Loucy (cell line): ENCODE data around the gene MYMK.

Experiments used
- H2AFZ ChIP-seq: fragments of 200-600 bp; sonication (generic); 2 replicates; pipeline ENCODE4 v1.6.0; 2016; ENCODE audit warnings: antibody characterized with exemption, mild to moderate bottlenecking, low read length, moderate library complexity
- H3F3A ChIP-seq: fragments of 200-600 bp; 2 replicates; pipeline ENCODE4 v1.6.0; 2016; ENCODE audit warnings: antibody characterized with exemption, low read depth, mild to moderate bottlenecking
- H3K27me3 ChIP-seq: fragments of 200-600 bp; sonication (generic); 2 replicates; pipeline ENCODE4 v1.6.1; 2014; ENCODE audit warnings: low read length, mild to moderate bottlenecking; ENCODE audit not compliant: insufficient read depth, poor library complexity, severe bottlenecking
- H3K36me3 ChIP-seq: fragments of 200-600 bp; sonication (generic); 2 replicates; pipeline ENCODE4 v1.6.1; 2016; ENCODE audit warnings: low read length; ENCODE audit not compliant: insufficient read depth
- H3K4me1 ChIP-seq: fragments of 200-600 bp; sonication (generic); 2 replicates; pipeline ENCODE4 v1.5.1; 2014; ENCODE audit warnings: low read length, mild to moderate bottlenecking; ENCODE audit not compliant: insufficient read depth, poor library complexity, severe bottlenecking
- H3K4me2 ChIP-seq: fragments of 200-600 bp; sonication (generic); 2 replicates; pipeline ENCODE4 v1.6.0; 2014; ENCODE audit warnings: antibody characterized with exemption, low read length, low read depth, mild to moderate bottlenecking; ENCODE audit not compliant: poor library complexity, severe bottlenecking
- H3K4me3 ChIP-seq: fragments of 200-600 bp; sonication (generic); 2 replicates; pipeline ENCODE4 v1.5.1; 2014; ENCODE audit warnings: low read length, mild to moderate bottlenecking, mixed read lengths; ENCODE audit not compliant: poor library complexity, severe bottlenecking
- H3K79me2 ChIP-seq: fragments of 200-600 bp; sonication (generic); 2 replicates; pipeline ENCODE4 v1.6.1; 2014; ENCODE audit warnings: low read length; ENCODE audit not compliant: insufficient read depth
- H3K9ac ChIP-seq: fragments of 200-600 bp; sonication (generic); 2 replicates; pipeline ENCODE4 v1.6.0; 2014; ENCODE audit warnings: mild to moderate bottlenecking, low read depth, low read length, moderate library complexity; ENCODE audit not compliant: poor library complexity, severe bottlenecking
- H3K9me2 ChIP-seq: fragments of 200-600 bp; sonication (generic); replicated peaks from 2 replicates; pipeline ENCODE4 v1.6.1; 2016; ENCODE audit warnings: low read depth, low read length, mixed read lengths
- H3K9me3 ChIP-seq: fragments of 200-600 bp; sonication (generic); 2 replicates; pipeline ENCODE4 v1.6.1; 2014; ENCODE audit warnings: mild to moderate bottlenecking, antibody characterized with exemption, low read length, low read depth; ENCODE audit not compliant: insufficient read depth
- H4K20me1 ChIP-seq: fragments of 200-600 bp; sonication (generic); 2 replicates; pipeline ENCODE4 v1.6.0; 2014; ENCODE audit warnings: antibody characterized with exemption, low read length, mild to moderate bottlenecking; ENCODE audit not compliant: insufficient read depth, poor library complexity, severe bottlenecking
- EZH2phosphoT487 ChIP-seq: fragments of 200-600 bp; IDR thresholded peaks from 2 replicates; pipeline ENCODE4 v1.6.1; 2018; ENCODE audit warnings: antibody characterized with exemption, mild to moderate bottlenecking, moderate library complexity, borderline replicate concordance
- TF ChIP-seq, protein P1 (sequence below): fragments of 200-600 bp; sonication (generic); conservative IDR thresholded peaks from 2 replicates; pipeline ENCODE4 v1.5.1; 2014; ENCODE audit warnings: mild to moderate bottlenecking, antibody characterized with exemption, low read length

MYMK gene

DNA sequence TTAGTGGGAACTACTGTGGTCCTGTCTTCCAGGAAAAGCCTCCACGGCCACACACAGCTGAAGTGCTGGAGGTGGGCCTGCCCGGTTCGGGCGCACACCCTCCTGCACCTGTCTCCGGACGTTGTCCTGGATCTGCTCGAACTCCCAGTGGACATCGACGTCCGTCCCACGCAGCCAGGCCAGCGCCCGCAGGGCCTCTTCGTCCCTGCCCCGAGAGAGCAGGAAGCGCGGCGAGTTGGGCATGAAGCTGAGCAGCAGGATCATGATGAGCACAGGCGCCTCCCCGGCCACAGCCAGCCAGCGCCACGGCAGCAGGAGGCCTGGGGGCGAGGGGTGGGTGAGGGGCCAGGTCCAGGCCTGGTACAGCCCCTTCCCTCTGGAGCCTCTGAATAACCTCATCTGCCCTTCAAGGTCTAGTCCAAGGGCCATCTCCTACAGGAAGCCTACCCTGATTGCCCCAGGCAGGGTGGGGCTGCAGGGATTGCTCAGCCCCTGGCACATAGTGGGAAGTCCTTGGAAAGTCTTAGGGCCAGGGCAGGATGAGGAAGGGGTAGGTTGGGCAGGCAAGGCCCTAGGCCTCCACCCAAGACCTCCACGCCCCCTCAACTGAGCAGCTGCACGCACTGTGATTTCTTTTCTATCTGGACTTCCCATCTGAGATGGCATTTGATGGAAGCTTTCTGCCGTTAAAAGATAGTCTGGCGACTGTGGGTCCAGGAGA is 49.3 kb downstream of the MYMK start:
- no peak for TF ChIP-seq EZH2phosphoT487
- TF ChIP-seq, protein P1, sequence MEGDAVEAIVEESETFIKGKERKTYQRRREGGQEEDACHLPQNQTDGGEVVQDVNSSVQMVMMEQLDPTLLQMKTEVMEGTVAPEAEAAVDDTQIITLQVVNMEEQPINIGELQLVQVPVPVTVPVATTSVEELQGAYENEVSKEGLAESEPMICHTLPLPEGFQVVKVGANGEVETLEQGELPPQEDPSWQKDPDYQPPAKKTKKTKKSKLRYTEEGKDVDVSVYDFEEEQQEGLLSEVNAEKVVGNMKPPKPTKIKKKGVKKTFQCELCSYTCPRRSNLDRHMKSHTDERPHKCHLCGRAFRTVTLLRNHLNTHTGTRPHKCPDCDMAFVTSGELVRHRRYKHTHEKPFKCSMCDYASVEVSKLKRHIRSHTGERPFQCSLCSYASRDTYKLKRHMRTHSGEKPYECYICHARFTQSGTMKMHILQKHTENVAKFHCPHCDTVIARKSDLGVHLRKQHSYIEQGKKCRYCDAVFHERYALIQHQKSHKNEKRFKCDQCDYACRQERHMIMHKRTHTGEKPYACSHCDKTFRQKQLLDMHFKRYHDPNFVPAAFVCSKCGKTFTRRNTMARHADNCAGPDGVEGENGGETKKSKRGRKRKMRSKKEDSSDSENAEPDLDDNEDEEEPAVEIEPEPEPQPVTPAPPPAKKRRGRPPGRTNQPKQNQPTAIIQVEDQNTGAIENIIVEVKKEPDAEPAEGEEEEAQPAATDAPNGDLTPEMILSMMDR, result no peak
- Histone ChIP-seq H2AFZ (no peak overlapping the region), H3K4me3 (peak overlapping the region; percentile 48), H3K9ac (peak overlapping the region; percentile 53), H3K4me1 (peaks cover 65% of the 10 kb centered on the region), H3K27me3 (no peaks in the 10 kb centered on the region), H4K20me1 (no peaks in the 10 kb centered on the region), H3K9me3 (no peaks in the 10 kb centered on the region), H3K9me2 (no peaks in the 10 kb centered on the region), H3K79me2 (peaks cover 35% of the 10 kb centered on the region), H3F3A (peaks cover 12% of the 10 kb centered on the region), H3K4me2 (peak overlapping the region; percentile 97), H3K36me3 (no peaks in the 10 kb centered on the region)

DNA sequence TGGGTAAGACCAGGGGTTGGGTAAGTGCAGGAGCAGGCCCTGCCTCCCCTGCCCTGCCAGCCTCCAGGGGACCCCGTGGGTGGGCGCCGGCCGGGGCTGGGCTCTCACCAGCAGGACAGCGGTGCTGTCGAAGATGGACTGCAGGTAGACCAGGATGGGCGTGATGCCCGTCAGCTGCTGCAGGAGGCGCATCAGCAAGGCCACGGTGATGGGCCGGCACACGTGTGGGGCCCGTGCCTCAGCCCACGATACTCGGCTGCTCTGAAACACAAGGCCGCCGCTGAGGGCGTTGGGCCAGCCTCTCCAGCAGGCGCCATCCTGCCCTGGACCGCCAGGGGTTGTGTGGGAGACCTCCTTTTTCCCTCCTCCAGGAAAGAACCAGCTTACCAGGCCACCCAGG is 49.9 kb downstream of the MYMK start:
- peak overlapping the region; percentile 97 for H3K4me2 ChIP-seq
- no peak overlapping the region for H2AFZ ChIP-seq
- peak overlapping the region; percentile 48 for H3K4me3 ChIP-seq
- H3K4me1 ChIP-seq, result peaks cover 63% of the 10 kb centered on the region
- H3K9me2 ChIP-seq, result no peaks in the 10 kb centered on the region
- peaks cover 35% of the 10 kb centered on the region for H3K79me2 ChIP-seq
- no peak for TF ChIP-seq EZH2phosphoT487
- TF ChIP-seq, protein P1, result peak; percentile 12; the same call in 1 of the 2 replicates
- H3K9me3 ChIP-seq, result no peaks in the 10 kb centered on the region
- peaks cover 12% of the 10 kb centered on the region for H3F3A ChIP-seq
- no peaks in the 10 kb centered on the region for H3K36me3 ChIP-seq
- peak overlapping the region; percentile 53 for H3K9ac ChIP-seq
- H4K20me1 ChIP-seq, result no peaks in the 10 kb centered on the region
- H3K27me3 ChIP-seq, result no peaks in the 10 kb centered on the region

DNA sequence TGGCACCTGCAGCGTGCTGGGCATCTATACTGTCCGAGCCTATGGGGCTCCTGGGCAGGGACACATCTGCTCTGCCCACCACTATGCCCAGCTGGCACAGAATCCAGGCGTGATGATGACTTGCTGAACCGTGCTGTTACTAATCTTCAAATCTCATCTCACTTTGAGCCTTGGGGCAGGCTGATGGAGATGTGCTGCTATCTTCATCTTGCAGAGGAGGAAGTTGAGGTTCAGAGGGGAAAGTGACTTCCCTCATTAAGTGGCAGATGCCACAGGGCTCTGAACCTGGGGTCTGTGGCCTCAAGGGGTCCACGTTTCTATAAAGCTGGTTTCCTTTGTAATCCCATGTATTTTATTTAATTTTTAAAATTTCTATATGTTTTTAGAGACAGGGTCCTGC is 50.5 kb downstream of the MYMK start:
- no peak for TF ChIP-seq EZH2phosphoT487
- TF ChIP-seq, protein P1, result no peak
- peak overlapping the region; percentile 52 for H3K4me3 ChIP-seq
- H3K4me1 ChIP-seq, result peaks cover 57% of the 10 kb centered on the region
- no peaks in the 10 kb centered on the region for H3K9me3 ChIP-seq
- H3K9me2 ChIP-seq, result no peaks in the 10 kb centered on the region
- H3K4me2 ChIP-seq, result peak overlapping the region; percentile 97
- H3K79me2 ChIP-seq, result peaks cover 35% of the 10 kb centered on the region
- no peaks in the 10 kb centered on the region for H3K27me3 ChIP-seq
- H3K36me3 ChIP-seq, result no peaks in the 10 kb centered on the region
- H4K20me1 ChIP-seq, result no peaks in the 10 kb centered on the region
- H3K9ac ChIP-seq, result peak overlapping the region; percentile 57
- H3F3A ChIP-seq, result peaks cover 12% of the 10 kb centered on the region
- H2AFZ ChIP-seq, result no peak overlapping the region
